ENCODE results near the gene CD82.

CD82 gene

DNA sequence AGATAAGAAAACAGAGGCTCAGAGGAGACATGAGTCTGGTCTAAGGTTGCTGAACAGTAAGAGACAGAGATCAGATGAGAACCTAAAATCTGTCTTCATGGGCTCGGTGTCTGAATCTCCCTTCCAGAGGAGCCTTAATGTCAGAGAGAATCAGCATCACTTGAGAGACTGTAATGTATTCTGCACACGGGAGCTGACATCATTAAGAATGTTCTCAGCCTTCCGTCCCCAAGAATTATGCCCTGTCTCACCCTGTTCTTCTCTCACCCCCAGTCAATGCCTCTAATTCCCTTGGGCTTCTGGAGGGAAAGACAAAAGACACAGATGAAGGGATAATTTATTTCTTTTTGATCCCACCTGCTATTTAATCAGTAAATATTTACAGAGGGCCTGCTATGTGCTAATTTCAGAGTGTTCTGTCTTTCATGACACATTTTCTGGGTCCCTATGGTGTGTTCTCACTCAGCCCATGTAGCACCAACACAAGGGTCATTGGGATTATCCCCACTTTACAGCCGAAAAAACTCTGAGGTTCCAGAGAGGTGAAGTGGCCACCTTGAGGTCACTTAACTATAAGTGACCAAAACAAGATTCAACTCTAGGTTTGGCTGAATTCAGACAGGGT lies 61.8 kb downstream of the CD82 start:
- TF ChIP-seq CTCF (IDR thresholded peaks at IDR 0.05; ENCODE audit: control insufficient read depth, insufficient read depth, low read depth, low read length, missing control alignments), result no peak
- H3K4me3 ChIP-seq (ENCODE audit: control insufficient read depth, low read depth, low read length), result no peak overlapping the region
- no peak for DNase-seq (ENCODE audit: low read depth)

DNA sequence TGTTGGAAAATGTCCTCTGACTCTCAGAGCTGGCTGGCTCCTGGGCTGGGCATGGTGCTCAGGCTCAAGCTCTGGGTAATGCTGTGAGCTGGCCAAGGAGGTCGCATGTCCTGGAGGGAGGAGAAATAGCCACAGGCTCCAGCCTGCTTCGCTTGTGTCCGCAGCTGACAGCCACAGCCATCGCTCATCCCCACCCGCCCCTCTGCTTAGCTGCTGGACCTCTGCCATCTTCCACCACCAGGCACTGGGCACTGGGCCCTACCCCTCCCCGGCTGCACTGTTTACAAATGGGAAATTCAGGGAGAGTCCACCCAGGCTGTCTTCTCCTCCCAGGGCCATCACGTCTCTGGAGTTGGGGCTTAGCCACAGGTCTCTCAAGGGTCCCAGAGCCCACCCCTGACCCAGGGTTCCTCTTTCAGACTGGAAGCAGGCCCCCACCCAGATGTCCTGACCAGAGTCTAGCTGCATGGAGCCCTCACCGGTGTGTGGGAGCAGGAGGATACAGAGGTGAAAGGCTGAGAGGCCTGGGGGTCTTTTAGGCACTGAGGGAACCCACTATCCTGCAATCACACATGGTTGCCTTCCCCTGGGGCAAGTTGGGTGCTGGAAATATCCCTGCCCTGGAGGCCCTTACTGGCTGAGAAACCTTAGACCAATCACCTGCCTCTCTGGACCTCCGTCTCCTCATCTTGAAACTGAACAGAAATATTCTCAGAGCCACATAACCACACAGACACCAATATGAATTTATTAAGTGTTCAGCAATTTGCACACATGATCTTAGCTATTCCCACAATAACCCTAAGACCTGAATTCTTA lies 62.7 kb downstream of the CD82 start:
- no peak for TF ChIP-seq CTCF (IDR thresholded peaks at IDR 0.05; ENCODE audit: control insufficient read depth, insufficient read depth, low read depth, low read length, missing control alignments)
- no peak overlapping the region for H3K4me3 ChIP-seq (ENCODE audit: control insufficient read depth, low read depth, low read length)
- no peak for DNase-seq (ENCODE audit: low read depth)

- no peak for DNase-seq (ENCODE audit: low read depth)
- TF ChIP-seq CTCF (IDR thresholded peaks at IDR 0.05; ENCODE audit: control insufficient read depth, insufficient read depth, low read depth, low read length, missing control alignments), result no peak
- no peak overlapping the region for H3K4me3 ChIP-seq (ENCODE audit: control insufficient read depth, low read depth, low read length)
Measured at GRCh38 chr11:44628730-44629700, 63.6 kb downstream of the CD82 start.

DNA sequence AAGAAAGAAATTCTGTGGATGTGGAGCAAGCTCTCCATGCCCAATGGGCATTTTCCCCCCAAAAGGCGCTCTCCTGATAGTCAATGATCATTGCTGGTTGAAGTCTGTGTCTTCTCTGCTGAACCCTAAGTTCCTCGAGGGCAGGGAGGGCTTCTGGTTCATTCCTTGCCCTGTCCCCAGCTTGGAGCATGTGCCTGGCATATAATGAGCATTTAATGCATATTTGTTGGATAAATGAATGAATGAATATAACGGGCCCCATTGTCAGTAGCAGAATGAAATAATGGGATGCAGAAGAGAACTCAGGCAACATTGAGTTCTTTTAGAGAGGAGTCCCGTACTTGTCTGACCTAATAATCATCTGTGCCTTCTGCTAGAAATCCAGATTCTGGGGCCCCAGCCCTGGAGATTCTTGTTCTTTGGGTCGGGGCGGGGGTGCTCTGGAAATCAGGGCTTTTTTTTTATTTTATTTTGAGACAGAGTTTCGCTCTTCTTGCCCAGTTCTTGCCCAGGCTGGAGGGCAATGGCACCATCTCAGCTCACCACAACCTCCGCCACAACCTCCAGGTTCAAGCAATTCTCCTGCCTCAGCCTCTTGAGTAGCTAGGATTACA lies 64.4 kb downstream of the CD82 start:
- no peak for DNase-seq (ENCODE audit: low read depth)
- no peak overlapping the region for H3K4me3 ChIP-seq (ENCODE audit: control insufficient read depth, low read depth, low read length)
- no peak for TF ChIP-seq CTCF (IDR thresholded peaks at IDR 0.05; ENCODE audit: control insufficient read depth, insufficient read depth, low read depth, low read length, missing control alignments)

- no peak for TF ChIP-seq CTCF (IDR thresholded peaks at IDR 0.05; ENCODE audit: control insufficient read depth, insufficient read depth, low read depth, low read length, missing control alignments)
- H3K4me3 ChIP-seq (ENCODE audit: control insufficient read depth, low read depth, low read length), result no peak overlapping the region
- DNase-seq (ENCODE audit: low read depth), result no peak
Measured at GRCh38 chr11:44630511-44631210, 65.2 kb downstream of the CD82 start.
